Right hindlimb (tissue), 1 donor: ENCODE results near the gene ZNF229.
"Not testable (repeated sequence)": the region's sequence is repeated elsewhere in the genome, so short reads cannot be mapped to it uniquely, and the experiment has no call there.

Experiments used
- DNase-seq: peaks from one replicate; pipeline ENCODE4 v3.0.0-alpha.2; 2018

The ZNF229 gene

DNA sequence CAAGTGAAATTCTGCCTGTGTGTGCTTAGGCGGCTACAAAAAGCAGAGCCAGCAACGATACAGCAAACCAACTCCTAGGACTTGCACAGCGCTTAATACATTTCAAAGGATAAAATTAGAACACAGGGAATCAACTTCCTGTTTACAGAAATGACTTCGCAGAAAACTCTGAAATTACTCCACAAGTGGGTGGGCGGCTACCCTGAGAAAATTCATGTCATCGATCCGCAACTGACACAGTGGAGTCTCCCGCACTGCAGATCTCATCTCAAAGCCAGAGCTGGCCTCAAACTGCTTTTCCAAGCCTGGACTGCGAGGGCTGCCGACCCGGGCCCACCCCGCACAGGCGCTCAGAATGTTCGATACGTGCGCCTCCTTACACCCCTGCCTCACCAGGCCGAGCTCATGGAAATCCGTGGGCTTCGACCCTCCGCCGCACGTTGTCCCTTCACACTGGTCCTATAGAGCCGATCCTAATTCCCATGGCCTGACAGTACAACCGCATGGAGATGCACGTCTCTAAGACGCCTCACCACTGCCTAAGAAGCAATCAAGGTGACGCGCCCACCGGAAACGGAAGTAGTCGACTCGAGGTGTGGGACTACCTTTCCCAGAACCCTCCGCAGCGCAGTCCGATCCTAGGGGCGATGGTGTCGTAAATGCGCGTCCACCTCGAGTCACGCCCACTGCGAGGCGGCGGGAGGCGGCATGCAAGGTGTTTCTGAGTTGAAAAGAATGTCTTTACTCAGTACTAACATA, at the start of gene ZNF229:
TSS of gene ZNF229 (minus strand) at position 557 of the 759 bp plus-strand sequence. CDS start 5,625 bp downstream, outside the sequence.
- DNase-seq: peak; percentile 93

DNA sequence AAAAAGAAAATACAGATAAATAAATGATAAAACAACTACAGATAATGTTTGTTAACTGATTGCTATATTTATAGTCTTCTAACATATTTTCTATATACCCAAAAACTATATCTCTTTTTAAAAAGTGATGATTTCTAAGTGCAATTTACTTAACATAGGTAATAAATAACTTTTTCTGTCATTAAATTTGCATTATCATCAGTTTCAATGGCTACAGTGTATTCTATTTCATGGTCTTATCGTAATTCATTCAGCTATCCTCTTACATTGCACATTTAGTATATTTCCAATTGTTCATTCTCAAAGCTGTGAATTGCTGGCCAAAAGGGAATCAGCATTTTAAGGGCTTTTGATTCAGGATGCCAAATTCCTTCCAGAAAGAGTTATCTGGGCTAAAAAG, 48.4 kb upstream of the ZNF229 start:
- no peak for DNase-seq

DNA sequence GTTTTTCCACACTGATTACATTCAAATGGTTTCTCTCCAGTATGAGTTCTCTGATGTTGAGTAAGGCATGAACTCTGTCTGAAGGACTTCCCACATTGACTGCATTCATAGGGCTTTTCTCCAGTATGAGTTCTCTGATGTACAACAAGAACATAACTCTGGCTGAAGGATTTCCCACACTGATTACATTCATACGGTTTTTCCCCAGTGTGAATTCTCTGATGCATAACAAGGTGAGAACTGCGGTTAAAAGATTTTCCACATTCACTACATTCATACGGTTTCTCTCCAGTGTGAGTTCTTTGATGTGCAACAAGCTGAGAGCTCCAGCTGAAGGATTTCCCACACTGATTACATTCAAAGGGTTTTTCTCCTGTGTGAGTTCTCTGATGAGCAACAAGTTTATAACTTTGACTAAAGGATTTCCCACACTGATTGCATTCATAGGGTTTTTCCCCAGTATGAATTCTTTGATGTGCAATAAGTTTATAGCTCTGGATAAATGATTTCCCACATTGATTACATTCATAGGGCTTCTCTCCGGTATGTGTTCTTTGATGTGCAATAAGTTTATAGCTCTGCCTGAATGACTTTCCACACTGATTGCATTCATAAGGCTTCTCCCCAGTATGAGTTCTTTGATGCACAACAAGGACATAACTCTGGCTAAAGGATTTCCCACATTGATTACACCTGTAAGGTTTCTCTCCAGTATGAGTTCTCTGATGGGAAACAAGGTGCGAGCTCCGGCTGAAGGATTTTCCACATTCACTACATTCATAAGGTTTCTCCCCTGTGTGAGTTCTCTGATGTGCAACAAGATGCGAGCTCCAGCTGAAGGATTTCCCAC, 28.5 kb upstream of the ZNF229 start:
- no peak for DNase-seq

DNA sequence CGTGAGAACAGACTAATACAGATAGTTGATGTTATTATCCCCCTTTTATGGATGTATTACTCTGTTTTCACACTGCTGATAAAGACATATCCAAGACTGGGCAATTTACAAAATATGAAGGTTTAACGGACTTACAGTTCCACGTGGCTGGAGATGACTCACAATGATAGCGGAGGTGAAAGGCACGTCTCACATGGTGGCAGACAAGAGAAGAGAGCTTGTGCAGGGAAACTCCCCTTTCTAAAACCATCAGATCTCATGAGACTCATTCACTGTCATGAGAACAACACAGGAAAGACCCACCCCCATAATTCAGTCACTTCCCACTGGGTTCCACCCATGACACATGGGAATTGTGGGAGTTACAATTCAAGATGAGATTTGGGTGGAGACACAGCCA, 20.5 kb upstream of the ZNF229 start:
- DNase-seq: not testable (repeated sequence)

DNA sequence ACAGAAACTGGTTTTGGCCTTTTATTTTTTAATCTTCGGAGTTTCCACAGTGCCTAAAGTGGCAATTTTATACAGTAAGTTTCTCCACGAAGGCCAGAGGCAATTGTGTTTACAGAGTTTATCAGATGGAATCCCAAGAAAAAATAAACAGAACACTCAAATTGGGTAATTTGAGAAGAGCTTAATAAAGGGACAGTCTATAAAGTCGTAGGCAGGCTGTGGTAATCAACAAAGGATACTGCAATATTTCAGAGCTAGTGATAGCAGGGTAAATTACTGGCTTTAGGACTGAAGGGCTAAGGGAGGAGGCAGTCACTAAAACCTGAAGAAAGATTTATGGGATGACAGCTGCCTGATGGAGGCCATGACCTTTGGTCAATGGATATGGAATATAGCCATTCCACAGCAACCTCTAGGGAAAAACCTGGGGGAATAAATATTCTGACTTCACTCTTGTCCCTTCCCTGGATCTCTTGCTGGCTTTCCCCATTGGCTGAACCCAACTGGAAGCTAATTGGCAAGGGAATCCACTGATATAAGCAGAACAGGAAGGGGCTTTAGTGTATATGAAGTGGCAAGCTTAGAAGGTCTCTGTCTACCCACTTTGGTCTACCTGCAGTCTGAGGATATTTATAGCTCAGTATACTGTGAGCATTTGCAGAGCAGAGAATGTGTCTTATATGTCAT, 14.5 kb upstream of the ZNF229 start:
- not testable (repeated sequence) for DNase-seq

DNA sequence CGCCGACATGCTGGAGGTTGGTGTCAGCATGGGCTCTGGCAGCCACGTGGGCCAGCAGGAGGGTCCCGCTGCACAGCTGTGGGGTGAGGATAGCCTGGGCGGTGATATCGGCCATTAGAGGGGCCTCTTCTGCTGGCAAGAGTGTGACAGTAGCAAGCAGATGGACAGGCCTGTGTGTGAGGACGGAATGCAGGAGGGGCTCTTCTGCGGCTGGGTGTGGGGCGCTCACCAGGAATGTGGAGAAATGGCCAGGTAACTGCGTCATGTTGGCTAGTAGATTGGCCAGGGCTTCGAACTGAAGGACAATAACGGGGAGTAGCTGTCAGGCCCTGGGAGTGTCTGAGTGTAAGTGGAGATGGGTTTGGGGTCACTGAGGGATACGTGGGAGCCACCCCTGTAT, 7.7 kb upstream of the ZNF229 start:
- not testable (repeated sequence) for DNase-seq

DNA sequence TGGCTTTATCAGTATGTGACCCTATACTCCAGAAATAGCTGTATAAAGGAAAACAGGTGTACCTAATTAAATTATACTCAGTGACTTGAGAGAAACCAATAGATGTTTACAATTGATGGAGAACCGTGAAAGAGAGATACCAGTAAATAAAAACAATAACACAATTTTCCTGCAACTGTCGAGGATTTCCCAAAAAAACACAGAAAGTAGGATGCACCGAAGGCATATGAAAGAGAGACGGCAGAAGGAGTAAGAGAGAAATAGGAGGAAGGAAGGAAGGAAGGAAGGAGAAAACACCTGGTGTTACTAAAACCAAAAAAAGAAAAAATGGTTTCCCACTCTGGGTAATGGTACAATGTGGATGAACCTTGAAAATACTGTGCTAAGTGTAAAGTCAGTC, 6.8 kb upstream of the ZNF229 start:
- no peak for DNase-seq

DNA sequence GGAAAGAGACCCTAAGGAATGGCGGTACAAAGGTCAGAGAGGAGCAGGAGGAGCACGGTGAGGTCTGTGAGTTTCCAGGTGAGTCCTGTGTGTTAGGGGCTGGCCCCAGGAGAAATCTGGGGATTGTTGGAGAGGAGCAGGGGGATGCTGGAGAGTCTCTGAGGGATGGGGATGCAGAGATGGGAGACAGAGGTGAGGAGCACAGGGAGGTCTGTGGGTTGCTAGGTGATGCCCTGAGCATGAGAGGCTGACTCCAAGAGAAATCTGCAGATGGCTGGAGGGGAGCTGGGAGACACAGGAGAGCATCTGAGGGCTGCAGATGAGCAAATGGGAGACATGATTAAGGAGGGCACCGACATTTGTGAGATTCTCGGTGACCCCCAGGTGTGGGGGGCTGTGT, 4.1 kb upstream of the ZNF229 start:
- no peak for DNase-seq

DNA sequence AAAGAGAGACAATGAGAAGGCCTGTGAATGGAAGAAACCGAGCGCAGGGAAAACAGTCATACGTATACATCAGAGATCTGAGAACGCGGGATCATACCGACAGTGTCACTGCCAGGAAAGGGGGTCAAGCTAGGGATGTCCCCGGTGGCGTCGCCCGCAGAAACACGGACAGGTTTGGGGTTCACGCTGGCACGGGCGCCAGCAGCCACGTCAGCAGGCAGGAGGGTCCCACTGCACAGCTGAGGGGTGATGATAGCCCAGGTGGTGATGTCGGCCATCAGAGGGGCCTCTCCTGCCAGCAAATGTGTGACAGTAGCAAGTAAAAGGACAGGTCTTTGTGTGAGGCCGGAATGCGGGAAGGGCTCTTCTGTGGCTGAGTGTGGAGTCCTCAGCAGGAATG, 3.4 kb upstream of the ZNF229 start:
- no peak for DNase-seq

DNA sequence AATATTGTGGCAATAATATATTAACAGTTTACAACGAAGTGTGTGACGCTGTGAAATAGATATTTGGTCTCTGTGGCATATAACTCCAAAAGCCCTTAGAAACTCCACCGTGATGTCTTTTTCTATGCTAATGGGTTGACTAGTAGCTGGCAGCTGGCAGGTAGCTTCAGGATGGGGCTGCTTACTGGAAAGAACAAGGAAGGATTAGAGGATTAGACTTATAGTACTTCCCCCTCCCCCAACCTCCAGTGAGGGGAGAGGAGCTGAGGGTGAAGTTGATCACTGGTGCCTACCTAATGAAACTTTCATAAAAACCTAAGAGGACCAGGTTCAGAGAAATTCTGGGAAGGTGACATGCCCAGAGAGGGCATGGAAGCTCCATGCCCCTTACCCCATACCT, 9.8 kb downstream of the ZNF229 start:
- DNase-seq: no peak

DNA sequence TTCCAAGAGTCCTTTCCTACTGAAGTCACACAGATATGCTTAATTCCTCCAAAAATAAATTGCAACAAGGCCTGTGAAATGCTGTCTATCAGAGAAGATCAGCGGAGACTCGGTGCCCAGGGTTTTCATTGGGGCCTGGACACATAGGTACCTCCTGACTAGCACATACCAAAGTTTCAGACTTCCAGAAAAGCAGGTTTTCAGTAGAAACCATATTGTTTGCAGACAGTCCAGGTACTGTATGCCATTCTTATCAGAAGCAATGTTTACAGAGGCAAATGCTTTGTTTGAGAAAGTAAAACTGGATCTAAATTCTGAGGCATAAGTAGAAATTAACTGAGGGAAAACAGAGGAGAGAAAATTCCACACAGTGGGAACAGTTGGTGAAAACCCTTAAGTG, 12.8 kb downstream of the ZNF229 start:
- no peak for DNase-seq

DNA sequence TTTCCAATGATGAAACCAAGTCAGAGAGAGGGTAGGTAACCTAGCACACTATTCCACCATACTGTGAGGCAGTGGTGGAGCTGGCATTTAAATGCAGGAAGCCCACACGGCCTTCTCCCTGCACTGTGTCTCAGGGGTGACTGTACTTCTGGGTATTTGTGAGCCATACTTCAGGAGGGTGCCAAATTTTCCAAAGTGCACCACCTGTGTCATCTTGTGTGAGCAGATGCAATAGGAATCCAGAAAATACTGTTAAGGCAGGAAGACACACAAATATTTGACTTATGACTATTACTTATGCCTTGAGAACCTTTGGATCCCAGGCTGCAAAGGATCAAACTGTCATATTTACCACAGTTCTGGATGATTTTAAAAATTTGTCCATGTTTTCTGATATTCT, 17.3 kb downstream of the ZNF229 start:
- DNase-seq: no peak

DNA sequence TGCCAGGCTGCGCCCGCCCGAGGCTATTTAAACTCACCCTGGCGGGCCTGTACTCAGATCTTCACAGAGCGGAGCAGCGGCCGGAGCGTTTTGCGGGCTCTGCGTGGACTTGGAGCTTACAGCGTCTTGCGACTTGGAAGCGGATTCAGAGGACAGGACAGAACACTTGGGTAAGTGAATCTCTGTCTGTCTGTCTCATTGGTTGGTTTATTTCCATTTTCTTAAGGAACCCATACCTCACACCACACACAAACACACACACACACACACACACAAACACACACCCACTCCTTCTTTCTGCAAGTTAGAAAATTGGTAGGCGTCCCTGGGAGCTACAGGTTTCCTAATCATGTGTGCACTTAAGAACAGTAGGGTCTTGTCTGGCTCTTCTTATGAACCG, 32.7 kb downstream of the ZNF229 start:
- DNase-seq: not testable (repeated sequence)

DNA sequence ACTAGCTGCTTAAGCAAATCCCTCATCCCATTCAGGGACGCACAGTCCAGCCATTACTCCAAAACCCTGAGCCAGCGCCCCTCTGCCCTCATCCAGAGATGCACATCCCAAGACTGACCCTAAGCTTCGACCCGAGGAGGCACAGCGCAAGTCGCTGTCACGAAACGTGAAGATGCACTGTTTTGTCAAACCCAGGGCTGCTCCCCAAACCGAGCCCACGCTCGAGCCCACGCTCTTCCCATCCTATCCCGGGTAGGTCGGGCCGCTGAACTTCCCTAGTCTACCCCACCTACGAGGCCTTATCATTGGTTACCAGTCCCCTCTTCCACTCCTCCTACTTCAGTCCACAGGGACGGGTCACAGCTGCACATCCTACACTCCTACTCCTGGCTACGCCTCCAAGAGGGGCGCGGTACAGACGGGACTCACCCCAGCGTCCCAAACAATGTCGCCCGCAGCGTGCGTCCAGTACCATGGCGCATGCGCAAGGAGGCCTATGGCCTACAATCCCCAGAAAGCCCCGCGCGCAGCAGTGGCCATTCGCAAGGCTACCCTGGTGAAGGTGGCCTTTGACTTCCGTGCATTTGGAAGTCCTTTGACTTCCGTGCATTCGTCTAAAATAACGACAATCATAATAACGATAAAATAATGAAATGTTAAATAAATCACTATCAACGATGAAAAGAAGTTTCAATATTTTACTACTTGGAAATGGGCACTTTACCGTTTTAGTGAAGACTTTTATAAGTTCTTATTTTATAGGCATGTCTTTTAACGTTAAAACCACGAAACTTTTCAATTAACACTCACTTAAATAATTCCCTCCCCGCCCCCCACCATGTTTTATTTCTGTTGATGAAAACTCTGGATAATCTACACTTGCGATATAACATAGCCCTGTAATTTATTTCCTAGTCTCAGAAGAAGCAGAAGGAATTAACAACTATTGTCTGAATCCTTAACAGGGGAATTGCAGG, 46.8 kb downstream of the ZNF229 start, which contains the start of gene ZNF285:
TSS of gene ZNF285 (minus strand) at position 470 of the 977 bp plus-strand sequence. CDS start 4,395 bp downstream, outside the sequence.
- peak; percentile 98 for DNase-seq

DNA sequence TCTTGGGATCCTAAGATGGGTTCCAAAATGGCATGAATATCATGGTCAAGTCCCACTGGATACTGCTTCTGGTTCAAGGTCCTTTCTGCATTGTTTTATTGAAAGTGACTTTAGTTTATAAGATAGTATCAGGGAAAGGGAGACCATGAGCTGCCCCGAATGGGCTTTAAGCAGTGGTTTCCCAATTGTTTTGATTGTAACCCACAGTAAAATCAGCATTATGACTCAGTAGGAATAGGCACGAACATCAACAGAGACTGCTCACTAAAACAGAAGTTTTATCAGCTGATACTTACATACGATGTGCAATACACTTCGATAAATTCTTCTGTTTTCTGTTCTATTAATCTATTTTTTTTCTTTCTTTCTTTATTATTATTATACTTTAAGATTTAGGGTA, 59.0 kb downstream of the ZNF229 start:
- not testable (repeated sequence) for DNase-seq
